Skeletal muscle tissue (tissue), 5 donors: ENCODE data around the gene ASIC4. TPM values are rescaled to one million over a fixed set of nuclear protein-coding genes. Genes with fewer than 3 reads are reported as not detected.

Experiments used
- H3K27ac ChIP-seq: one replicate; pipeline ENCODE4 v1.7.0; 2013; ENCODE audit warnings: mild to moderate bottlenecking, low read depth, low read length, inconsistent platforms
- H3K27me3 ChIP-seq, 3 donors: one replicate each; pipeline ENCODE4 v1.7.0; 2013; ENCODE audit warnings: low read length in 3 of 3; ENCODE audit not compliant: control insufficient read depth in 3 of 3, insufficient read depth in 3 of 3
- H3K36me3 ChIP-seq, 3 donors: one replicate each; pipeline ENCODE4 v1.7.0; 2013; ENCODE audit warnings: low read length in 3 of 3; ENCODE audit not compliant: control insufficient read depth in 3 of 3, insufficient read depth in 3 of 3
- H3K4me1 ChIP-seq, 3 donors: one replicate each; pipeline ENCODE4 v1.7.0; 2013; ENCODE audit warnings: low read length in 3 of 3, mild to moderate bottlenecking in 3 of 3; ENCODE audit not compliant: control insufficient read depth in 3 of 3, insufficient read depth in 3 of 3
- H3K4me3 ChIP-seq, 3 donors: one replicate each; pipeline ENCODE4 v1.7.0; 2013; ENCODE audit warnings: low read length in 3 of 3
- H3K9ac ChIP-seq, 3 donors: one replicate each; pipeline ENCODE4 v1.7.0; 2013; ENCODE audit warnings: low read length in 3 of 3, mild to moderate bottlenecking in 3 of 3, moderate library complexity in 2 of 3, low read depth in 1 of 3
- H3K9me3 ChIP-seq, 3 donors: one replicate each; pipeline ENCODE4 v1.7.0; 2013; ENCODE audit warnings: low read length in 3 of 3; ENCODE audit not compliant: control insufficient read depth in 3 of 3
- small RNA-seq: library from RNA; depleted of rRNA; stranded (forward); fragments of <200 nt; gene quantifications from one replicate; pipeline ENCODE3, GENCODE V24; 2014
- total RNA-seq: library from RNA; depleted of rRNA; stranded (reverse); fragments of >200 nt; gene quantifications from one replicate; pipeline ENCODE4 v1.2.3, GENCODE V29; 2014
- donor health status: Osteomylitis.

ASIC4 gene
- total RNA-seq, 1 donor from 2014 or later = not detected

GRCh38 chr2:219581346-219581745 is 67.1 kb downstream of the ASIC4 start:
- H3K4me1 ChIP-seq = peaks cover 0 to 4% (median 3%) of the 10 kb centered on the region in 3 donors
- no peaks in the 10 kb centered on the region for H3K36me3 ChIP-seq
- no peak overlapping the region for H3K9ac ChIP-seq
- H3K4me3 ChIP-seq = no peak overlapping the region
- H3K9me3 ChIP-seq = no peaks in the 10 kb centered on the region
- H3K27me3 ChIP-seq = peaks cover 0 to 6% (median 3%) of the 10 kb centered on the region in 3 donors
- H3K27ac ChIP-seq = no peak overlapping the region

Small RNA genes within 50 kb of the gene (small RNA-seq; reads per million reads assigned to genes)
- gene MIR3132 = not detected

Other genes with a start within 250 kb of the ASIC4 start
- 49.6 TPM for gene DNAJB2, start 235.1 kb upstream of the ASIC4 start, total RNA-seq
- gene PTPRN, start 205.1 kb upstream of the ASIC4 start, total RNA-seq = not detected
- gene RESP18, start 181.7 kb upstream of the ASIC4 start, total RNA-seq = not detected
- gene DNPEP, start 126.6 kb upstream of the ASIC4 start, total RNA-seq = 25.1 TPM
- gene DES, start 96.1 kb upstream of the ASIC4 start, total RNA-seq = 3,588 TPM
- 95.5 TPM for gene SPEG, start 79.6 kb upstream of the ASIC4 start, total RNA-seq
- gene GMPPA, start 15.6 kb upstream of the ASIC4 start, total RNA-seq = 27.7 TPM
- 33.4 TPM for gene CHPF, start 29.3 kb downstream of the ASIC4 start, total RNA-seq
- 2.1 TPM for gene TMEM198, start 29.5 kb downstream of the ASIC4 start, total RNA-seq
- gene OBSL1, start 57.1 kb downstream of the ASIC4 start, total RNA-seq = 87.2 TPM
- gene INHA, start 57.8 kb downstream of the ASIC4 start, total RNA-seq = not detected
- 8.9 TPM for gene STK11IP, start 83.4 kb downstream of the ASIC4 start, total RNA-seq
- gene SLC4A3, start 113.1 kb downstream of the ASIC4 start, total RNA-seq = 2.1 TPM